Right lobe of liver (tissue), 4 donors: ENCODE measurements around the gene ECD.

ENCODE experiments used
- CTCF ChIP-seq, 4 donors: fragments of 200-600 bp in 3 of 4; fragments of 450-650 bp in 1 of 4; IDR thresholded peaks; one replicate each; pipeline versions ENCODE4 v1.5.1 to v1.8.0; 2016 to 2022; ENCODE audit warnings: antibody characterized with exemption in 4 of 4, mild to moderate bottlenecking in 2 of 4
- POLR2A ChIP-seq: fragments of 450-650 bp; IDR thresholded peaks from one replicate; pipeline ENCODE4 v1.6.1; 2017; ENCODE audit warnings: antibody characterized with exemption, mild to moderate bottlenecking
- donor health status: DM: no; HTN: no; CAD: no.
- donor health status: DM: no; HTN: no; CAD: no.
- donor health status: DM: no; HTN: yes; CAD: no.

GRCh38 chr10:73084209-73084608 lies 83.6 kb downstream of the ECD start:
- no peak for TF ChIP-seq CTCF (IDR thresholded peaks at IDR 0.05)
- TF ChIP-seq POLR2A: no peak
